ENCODE data around the gene BTG1.
A peak's percentile ranks its signal among the peaks of the same experiment; 100 is the strongest.

BTG1 gene

DNA sequence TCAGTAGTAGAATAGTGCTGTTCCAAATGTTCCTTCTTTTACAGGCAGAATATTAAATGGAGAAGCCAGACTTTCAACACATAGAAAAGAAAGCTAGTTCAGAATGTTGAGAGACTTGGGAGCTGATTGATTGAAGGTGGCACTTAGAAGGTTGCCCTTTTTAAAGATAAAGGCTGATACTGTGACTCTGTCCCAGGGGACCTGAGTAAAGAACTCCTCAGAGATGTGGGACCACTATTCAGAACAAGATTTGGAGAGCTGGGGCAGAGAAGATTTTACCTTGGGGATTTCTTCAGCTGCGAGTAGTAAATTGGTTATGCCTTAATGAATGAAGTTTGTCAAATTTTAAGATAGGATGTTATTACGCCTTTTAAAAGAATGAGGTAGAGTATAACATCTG, 21.4 kb upstream of the BTG1 start:
- Mint-ChIP-seq H3K9me3 (no peaks in the 10 kb centered on the region), H3K27me3 (ENCODE audit: low read depth) (no peaks in the 10 kb centered on the region), H3K27ac (no peak overlapping the region), H3K36me3 (ENCODE audit: low read depth) (no peaks in the 10 kb centered on the region), H3K4me3 (no peak overlapping the region), H3K4me1 (ENCODE audit: low read depth) (peaks cover 8% of the 10 kb centered on the region)
- no peak for DNase-seq (ENCODE audit: low spot score)

DNA sequence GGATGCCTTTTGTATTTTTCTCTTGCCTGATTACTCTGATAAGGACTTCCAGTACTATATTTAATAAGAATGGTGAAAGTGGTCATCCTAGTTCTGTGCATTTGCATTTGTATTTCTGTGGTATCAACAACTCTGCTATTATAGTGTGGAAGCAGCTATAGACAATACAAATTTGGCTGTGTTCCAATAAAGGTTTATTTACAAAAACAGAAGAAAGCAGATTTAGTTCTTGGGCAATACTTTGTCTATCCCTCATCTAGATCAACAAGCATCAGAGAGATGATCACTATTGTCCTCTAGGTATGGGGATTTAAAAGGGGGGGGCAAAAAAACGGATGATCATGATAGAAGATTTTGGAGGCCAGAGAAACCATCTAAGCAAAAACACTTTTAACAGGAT, 19.1 kb upstream of the BTG1 start:
- H3K36me3 Mint-ChIP-seq (ENCODE audit: low read depth), result no peaks in the 10 kb centered on the region
- no peaks in the 10 kb centered on the region for H3K9me3 Mint-ChIP-seq
- DNase-seq (ENCODE audit: low spot score), result no peak
- H3K27ac Mint-ChIP-seq, result no peak overlapping the region
- H3K4me3 Mint-ChIP-seq, result no peak overlapping the region
- peaks cover 6% of the 10 kb centered on the region for H3K4me1 Mint-ChIP-seq (ENCODE audit: low read depth)
- H3K27me3 Mint-ChIP-seq (ENCODE audit: low read depth), result no peaks in the 10 kb centered on the region

DNA sequence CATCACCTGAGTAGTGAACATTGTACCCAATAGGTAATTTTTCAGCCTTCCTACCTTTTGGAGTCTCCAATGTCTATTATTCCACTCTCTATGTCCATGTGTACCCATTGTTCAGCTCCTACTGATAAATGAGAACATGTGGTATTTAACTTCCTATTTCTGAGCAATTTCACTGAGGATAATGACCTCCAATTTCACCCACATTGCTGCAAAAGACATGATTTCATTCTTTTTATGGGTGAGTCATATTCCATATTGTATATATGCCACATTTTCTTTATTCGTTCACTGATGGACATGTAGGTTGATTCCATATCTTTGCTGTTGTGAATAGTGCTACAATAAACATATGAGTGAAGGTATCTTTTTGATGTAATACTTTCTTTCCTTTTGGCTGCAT, 16.4 kb upstream of the BTG1 start:
- no peak overlapping the region for H3K4me3 Mint-ChIP-seq
- H3K4me1 Mint-ChIP-seq (ENCODE audit: low read depth), result peaks cover 21% of the 10 kb centered on the region
- DNase-seq (ENCODE audit: low spot score), result no peak
- H3K27ac Mint-ChIP-seq, result no peak overlapping the region
- H3K9me3 Mint-ChIP-seq, result no peaks in the 10 kb centered on the region
- peaks cover 3% of the 10 kb centered on the region for H3K36me3 Mint-ChIP-seq (ENCODE audit: low read depth)
- H3K27me3 Mint-ChIP-seq (ENCODE audit: low read depth), result no peaks in the 10 kb centered on the region

DNA sequence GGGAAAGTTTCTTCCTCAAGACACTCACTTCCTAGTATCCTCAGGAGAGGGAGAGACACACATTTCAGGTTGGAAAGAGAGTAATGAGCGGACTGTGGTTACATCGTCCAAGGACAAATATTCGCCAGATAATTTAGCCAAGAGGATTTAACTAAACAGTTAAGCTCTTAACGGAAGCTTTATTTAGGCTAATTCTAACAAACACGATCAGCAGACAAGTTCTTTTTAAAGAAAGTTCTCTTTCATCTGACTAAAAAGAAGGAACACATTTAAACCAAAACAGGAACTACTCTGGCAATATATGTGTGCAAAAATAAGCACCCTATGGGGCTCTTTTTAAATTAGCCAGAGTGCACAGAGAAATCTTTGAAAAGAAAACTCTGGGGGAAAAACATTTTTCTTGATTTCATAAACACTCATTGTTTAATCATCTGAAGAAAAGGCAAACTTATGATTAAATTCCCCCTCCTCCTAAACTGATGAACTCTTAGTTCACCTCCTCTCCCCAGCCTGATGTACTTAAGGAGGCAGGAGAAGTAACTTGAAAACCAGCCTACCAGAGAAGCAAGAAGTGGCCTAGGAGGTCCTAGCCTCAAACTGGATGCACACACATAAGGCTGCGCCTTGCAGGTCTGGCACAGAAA, 13.3 kb upstream of the BTG1 start:
- no peaks in the 10 kb centered on the region for H3K9me3 Mint-ChIP-seq
- no peaks in the 10 kb centered on the region for H3K27me3 Mint-ChIP-seq (ENCODE audit: low read depth)
- peaks cover 21% of the 10 kb centered on the region for H3K4me1 Mint-ChIP-seq (ENCODE audit: low read depth)
- no peak for DNase-seq (ENCODE audit: low spot score)
- H3K27ac Mint-ChIP-seq, result no peak overlapping the region
- H3K36me3 Mint-ChIP-seq (ENCODE audit: low read depth), result peaks cover 3% of the 10 kb centered on the region
- peak overlapping the region; percentile 14 for H3K4me3 Mint-ChIP-seq

DNA sequence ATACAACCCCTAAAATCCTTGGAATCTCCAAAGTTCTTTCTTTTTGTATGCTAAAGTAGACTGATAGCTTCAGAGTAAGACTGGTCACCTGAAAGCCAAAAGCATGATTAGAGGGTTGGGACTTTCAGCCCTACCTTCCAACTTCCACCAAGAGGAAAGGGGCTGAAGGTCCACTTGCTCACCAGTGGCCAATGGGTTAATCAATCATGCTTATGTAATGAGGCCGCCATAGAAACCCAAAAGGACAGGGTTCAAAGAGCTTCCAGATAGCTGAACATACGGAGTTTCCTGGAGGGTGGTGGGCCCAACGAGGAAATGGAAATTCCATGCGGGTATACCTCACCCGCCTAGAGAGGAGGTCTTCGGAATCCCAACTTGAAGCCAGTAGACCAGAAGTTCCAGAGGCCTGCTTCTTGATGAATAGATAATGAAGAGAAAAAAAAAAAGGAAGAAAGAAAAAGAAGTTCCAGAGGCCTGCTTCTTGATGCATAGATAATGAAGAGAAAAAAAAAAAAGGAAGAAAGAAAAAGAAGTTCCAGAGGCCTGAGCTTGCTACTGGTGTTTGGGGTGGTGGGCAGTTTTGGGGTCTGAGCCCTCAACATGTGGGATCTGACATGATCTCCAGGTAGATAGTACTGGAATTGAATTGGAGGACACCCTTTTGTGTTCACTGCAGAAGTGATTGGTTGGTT, 11.2 kb upstream of the BTG1 start:
- Mint-ChIP-seq H3K9me3 (no peaks in the 10 kb centered on the region), H3K4me1 (ENCODE audit: low read depth) (peaks cover 19% of the 10 kb centered on the region), H3K4me3 (no peak overlapping the region), H3K27me3 (ENCODE audit: low read depth) (no peaks in the 10 kb centered on the region), H3K36me3 (ENCODE audit: low read depth) (peaks cover 5% of the 10 kb centered on the region), H3K27ac (no peak overlapping the region)
- DNase-seq (ENCODE audit: low spot score), result no peak

DNA sequence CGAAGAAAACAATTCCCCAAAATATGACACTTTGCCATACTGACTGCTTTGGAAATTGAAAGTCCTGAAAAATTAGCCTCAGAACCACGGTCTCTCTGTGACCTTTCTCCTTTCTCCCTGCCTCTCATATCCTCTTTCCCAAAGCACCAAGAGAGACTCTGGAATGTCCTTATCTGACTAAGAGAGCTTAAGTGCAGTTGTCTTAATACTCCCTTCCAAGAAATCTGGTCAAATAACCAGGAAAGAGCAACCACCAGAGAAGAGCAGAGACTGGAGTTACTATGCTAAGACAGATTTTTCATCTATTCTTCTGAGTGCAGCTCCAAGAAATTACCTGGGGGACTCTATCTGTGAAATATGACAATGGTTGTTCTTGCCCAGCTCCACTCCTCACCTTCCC, 10.5 kb upstream of the BTG1 start:
- no peak overlapping the region for H3K4me3 Mint-ChIP-seq
- no peaks in the 10 kb centered on the region for H3K27me3 Mint-ChIP-seq (ENCODE audit: low read depth)
- H3K36me3 Mint-ChIP-seq (ENCODE audit: low read depth), result peaks cover 5% of the 10 kb centered on the region
- H3K9me3 Mint-ChIP-seq, result no peaks in the 10 kb centered on the region
- peaks cover 19% of the 10 kb centered on the region for H3K4me1 Mint-ChIP-seq (ENCODE audit: low read depth)
- no peak for DNase-seq (ENCODE audit: low spot score)
- H3K27ac Mint-ChIP-seq, result no peak overlapping the region

DNA sequence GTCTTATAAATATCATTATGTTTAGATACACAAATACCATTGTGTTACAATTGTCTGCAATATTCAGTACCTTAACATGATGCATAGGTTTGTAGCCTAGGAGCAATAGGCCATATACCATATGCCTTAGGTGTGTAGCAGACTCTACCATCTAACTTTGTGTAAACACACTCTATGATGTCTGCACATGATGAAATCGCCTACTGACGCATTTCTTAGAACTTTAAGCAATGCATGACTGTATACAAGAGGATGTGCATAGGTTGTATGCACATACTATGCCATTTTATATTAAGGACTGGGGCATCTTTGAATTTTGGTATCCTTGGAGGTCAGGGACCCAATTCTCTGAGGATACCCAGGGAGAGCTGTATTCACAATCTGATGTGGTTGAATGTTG, 10.1 kb upstream of the BTG1 start:
- no peak for DNase-seq (ENCODE audit: low spot score)
- H3K27ac Mint-ChIP-seq, result no peak overlapping the region
- H3K4me3 Mint-ChIP-seq, result no peak overlapping the region
- peaks cover 16% of the 10 kb centered on the region for H3K4me1 Mint-ChIP-seq (ENCODE audit: low read depth)
- H3K36me3 Mint-ChIP-seq (ENCODE audit: low read depth), result peaks cover 5% of the 10 kb centered on the region
- no peaks in the 10 kb centered on the region for H3K9me3 Mint-ChIP-seq
- no peaks in the 10 kb centered on the region for H3K27me3 Mint-ChIP-seq (ENCODE audit: low read depth)

DNA sequence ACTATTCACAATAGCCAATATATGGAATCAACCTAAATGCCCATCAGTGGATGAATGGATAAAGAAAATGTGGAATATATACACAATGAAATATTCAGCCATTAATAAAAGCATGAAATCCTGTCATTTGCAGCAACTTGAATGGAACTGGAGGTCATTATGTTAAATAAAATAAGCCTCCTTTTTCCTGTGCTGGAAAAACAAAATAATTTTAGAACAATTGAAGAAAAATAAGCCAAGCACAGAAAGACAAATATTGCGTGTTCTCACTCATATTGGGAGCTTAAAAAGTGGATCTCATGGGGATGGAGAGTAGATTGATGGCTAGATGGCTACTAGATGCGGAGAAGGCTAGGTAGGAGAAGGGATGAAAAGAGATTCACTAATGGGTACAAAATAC, 6.3 kb upstream of the BTG1 start:
- H3K4me1 Mint-ChIP-seq (ENCODE audit: low read depth), result peaks cover 15% of the 10 kb centered on the region
- DNase-seq (ENCODE audit: low spot score), result no peak
- no peaks in the 10 kb centered on the region for H3K9me3 Mint-ChIP-seq
- H3K27me3 Mint-ChIP-seq (ENCODE audit: low read depth), result no peaks in the 10 kb centered on the region
- H3K27ac Mint-ChIP-seq, result no peak overlapping the region
- H3K4me3 Mint-ChIP-seq, result no peak overlapping the region
- H3K36me3 Mint-ChIP-seq (ENCODE audit: low read depth), result peaks cover 13% of the 10 kb centered on the region

DNA sequence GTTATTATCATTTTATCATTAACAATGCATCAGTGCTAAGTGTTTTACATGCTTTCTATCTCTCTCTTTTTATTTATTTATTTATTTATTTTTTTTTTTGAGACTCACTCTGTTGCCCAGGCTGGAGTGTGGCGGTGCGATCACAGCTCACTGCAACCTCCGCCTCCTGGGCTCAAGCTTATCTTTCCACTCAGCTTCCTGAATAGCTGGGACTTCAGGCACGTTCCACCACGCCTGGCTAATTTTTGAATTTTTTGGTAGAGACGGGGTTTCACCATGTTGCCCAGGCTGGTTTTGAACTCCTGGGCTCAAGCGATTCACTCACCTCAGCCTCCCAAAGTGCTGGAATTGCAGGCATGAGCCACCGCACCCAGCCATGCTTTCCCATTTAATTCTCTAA, 3.9 kb upstream of the BTG1 start:
- H3K27ac Mint-ChIP-seq, result no peak overlapping the region
- H3K4me3 Mint-ChIP-seq, result no peak overlapping the region
- H3K27me3 Mint-ChIP-seq (ENCODE audit: low read depth), result peaks cover 4% of the 10 kb centered on the region
- no peak for DNase-seq (ENCODE audit: low spot score)
- peaks cover 25% of the 10 kb centered on the region for H3K36me3 Mint-ChIP-seq (ENCODE audit: low read depth)
- H3K9me3 Mint-ChIP-seq, result no peaks in the 10 kb centered on the region
- peaks cover 17% of the 10 kb centered on the region for H3K4me1 Mint-ChIP-seq (ENCODE audit: low read depth)

DNA sequence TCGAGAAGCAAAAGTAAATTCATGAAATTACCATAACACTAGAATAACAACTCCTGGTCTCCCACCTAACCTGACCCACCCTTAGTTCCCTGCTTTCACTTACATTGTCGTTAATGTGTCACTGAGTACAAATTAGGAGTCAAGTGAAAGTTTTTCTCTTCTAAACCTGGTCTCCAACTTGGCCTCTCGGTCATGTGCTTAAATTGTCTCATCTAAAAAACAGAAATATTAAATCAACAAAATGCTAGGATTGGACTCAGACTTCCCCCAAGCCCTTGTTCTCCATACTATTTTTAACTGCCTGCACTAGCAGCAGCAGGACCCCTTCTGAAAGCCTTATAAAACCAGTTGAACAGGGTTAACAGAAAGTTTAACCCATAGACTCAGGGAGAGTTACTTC, 1.8 kb upstream of the BTG1 start:
- H3K4me1 Mint-ChIP-seq (ENCODE audit: low read depth), result peaks cover 23% of the 10 kb centered on the region
- no peaks in the 10 kb centered on the region for H3K9me3 Mint-ChIP-seq
- H3K4me3 Mint-ChIP-seq, result peak overlapping the region; percentile 99
- peaks cover 45% of the 10 kb centered on the region for H3K36me3 Mint-ChIP-seq (ENCODE audit: low read depth)
- DNase-seq (ENCODE audit: low spot score), result no peak
- peaks cover 4% of the 10 kb centered on the region for H3K27me3 Mint-ChIP-seq (ENCODE audit: low read depth)
- H3K27ac Mint-ChIP-seq, result peak overlapping the region; percentile 99

DNA sequence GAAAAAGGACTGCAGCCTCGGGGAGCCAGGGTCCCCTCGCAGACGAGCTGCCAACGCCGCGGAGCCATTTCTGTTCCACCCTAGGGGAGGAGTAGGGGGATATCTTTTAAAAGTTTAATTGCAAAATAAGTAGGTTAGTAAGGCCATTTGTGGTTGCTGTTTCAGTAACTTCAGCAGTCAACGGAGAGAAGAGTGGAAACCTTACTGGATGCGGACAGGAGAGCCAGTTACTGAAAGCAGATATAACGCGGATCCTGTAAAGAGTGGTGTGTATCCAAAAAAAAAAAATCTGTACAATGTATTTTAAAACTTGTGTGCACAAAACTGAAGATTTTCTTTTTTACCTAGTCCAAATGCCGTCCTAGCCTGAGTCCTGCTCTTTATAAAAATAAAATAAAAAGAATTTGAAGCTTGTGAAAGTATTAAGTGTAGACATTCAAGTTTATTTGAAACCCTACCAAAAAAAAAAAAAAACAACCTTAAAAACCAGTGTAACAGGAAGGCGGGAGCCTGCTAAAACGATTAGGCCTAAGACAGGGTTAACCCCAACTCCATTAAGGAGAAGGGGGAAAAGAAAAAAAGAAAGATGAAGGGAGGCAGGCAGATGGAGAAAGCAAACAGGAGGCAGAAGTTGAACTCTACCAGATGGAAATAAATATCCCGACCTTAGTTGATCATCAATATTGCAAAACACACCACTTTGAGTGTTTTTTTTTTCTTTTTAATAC, 1.0 kb upstream of the BTG1 start:
- peaks cover 27% of the 10 kb centered on the region for H3K4me1 Mint-ChIP-seq (ENCODE audit: low read depth)
- no peak for DNase-seq (ENCODE audit: low spot score)
- H3K36me3 Mint-ChIP-seq (ENCODE audit: low read depth), result peaks cover 50% of the 10 kb centered on the region
- peak overlapping the region; percentile 99 for H3K27ac Mint-ChIP-seq
- peak overlapping the region; percentile 99 for H3K4me3 Mint-ChIP-seq
- H3K27me3 Mint-ChIP-seq (ENCODE audit: low read depth), result peaks cover 4% of the 10 kb centered on the region
- no peaks in the 10 kb centered on the region for H3K9me3 Mint-ChIP-seq

DNA sequence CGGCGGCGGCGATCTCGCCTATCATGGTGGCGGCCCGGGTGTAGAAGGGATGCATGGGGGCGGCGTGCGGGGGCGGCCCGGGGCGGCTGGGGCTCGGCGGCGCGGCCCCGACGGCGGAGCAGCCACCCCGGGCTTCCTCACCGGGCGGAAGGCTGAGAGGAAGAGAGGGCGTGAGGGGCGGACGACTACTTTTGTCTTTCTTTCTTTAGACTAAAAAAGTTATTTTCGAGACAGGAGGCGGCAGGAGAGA, 240 bp downstream of the BTG1 start:
- H3K4me3 Mint-ChIP-seq, result peak overlapping the region; percentile 99
- no peak for DNase-seq (ENCODE audit: low spot score)
- H3K36me3 Mint-ChIP-seq (ENCODE audit: low read depth), result peaks cover 61% of the 10 kb centered on the region
- H3K27me3 Mint-ChIP-seq (ENCODE audit: low read depth), result peaks cover 4% of the 10 kb centered on the region
- no peaks in the 10 kb centered on the region for H3K9me3 Mint-ChIP-seq
- peak overlapping the region; percentile 99 for H3K27ac Mint-ChIP-seq
- peaks cover 31% of the 10 kb centered on the region for H3K4me1 Mint-ChIP-seq (ENCODE audit: low read depth)

DNA sequence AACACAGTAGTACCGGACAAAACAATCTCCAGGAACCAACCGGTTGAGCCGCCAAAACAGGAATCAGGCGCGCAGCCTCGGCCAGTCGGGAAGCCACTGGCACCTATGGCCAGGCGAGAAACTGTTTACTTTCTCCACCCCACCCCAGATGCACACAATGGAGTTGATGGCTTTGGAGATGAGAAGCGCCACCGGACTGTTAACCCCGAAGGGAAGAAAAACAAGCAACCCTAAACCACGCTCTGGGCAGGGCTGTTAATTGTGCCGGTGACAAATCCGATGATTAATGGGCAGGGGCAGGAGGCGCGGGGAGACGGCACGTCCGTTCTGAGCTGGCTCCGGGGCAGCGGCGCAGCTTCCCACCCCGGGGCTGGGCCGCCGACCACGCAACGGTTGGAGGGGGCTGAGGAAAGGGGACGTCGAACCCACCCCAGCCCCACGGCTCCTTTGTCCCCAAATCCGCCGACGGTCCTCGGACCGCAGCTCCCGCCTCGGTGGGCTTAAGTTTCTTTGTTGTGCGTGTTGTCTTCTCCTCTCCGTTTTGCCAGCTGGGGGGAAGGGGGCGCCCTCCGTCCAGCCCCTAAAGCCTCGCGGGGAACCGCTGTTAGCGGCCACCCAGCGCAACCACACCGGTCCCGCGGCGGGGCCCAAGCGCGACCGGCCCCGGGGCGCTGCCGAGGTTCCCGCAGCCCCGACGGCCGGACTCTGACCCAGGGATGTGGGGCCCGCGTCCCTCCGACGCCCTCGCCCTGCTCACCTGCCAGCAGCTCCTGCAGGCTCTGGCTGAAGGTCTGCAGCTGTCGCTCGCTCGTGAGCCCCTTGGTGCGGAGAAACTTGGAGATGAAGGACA, 790 bp downstream of the BTG1 start:
- Mint-ChIP-seq H3K27me3 (ENCODE audit: low read depth) (peaks cover 4% of the 10 kb centered on the region), H3K9me3 (no peaks in the 10 kb centered on the region), H3K27ac (peak overlapping the region; percentile 99), H3K36me3 (ENCODE audit: low read depth) (peaks cover 65% of the 10 kb centered on the region), H3K4me3 (peak overlapping the region; percentile 99), H3K4me1 (ENCODE audit: low read depth) (peaks cover 35% of the 10 kb centered on the region)
- peak; percentile 61 for DNase-seq (ENCODE audit: low spot score)

All from T-helper 2 cell treated with Interferon-gamma antibody and Interleukin-4, amounts not matched to agents 5 μg/mL and 100 μg/mL, for 36 hours (primary cell).